Cerebellar cortex (tissue), 1 donor: ENCODE measurements around the gene HSPB9.
"Not testable (repeated sequence)": the region's sequence is repeated elsewhere in the genome, so short reads cannot be mapped to it uniquely, and the experiment has no call there.

Experiments used
- DNase-seq: peaks from one replicate; pipeline ENCODE4 v3.0.0-alpha.2; 2015; ENCODE audit warnings: low spot score

Gene HSPB9

DNA sequence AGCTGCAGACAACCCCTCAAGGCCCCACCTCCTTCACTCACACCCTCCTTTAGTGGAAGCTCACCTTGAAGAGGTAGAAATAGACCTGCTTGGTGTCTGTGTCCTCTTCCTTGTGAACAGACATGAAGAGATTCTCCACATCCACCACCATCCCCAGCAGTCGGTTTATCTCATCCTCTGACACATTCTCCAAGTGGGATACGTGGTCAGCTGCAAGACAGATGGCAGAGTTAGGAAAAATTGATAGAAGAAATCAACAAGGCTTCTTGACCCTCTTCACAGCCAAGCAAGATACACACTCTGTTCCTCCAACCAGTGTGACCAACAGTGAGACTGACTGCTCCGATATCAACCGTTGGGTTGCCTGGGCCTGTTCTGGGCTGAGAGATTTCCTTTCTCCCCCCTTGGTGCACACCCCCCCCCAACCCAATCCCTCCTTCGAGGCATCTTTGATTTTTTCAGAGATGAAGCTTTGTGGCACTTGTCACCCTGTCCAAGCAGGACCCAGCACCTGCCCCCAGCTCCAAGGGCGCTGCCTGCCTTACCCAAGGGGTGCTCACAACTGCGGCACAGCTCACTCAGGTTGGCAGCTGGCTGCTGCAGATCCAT, 2.3 kb upstream of the HSPB9 start:
- no peak for DNase-seq

DNA sequence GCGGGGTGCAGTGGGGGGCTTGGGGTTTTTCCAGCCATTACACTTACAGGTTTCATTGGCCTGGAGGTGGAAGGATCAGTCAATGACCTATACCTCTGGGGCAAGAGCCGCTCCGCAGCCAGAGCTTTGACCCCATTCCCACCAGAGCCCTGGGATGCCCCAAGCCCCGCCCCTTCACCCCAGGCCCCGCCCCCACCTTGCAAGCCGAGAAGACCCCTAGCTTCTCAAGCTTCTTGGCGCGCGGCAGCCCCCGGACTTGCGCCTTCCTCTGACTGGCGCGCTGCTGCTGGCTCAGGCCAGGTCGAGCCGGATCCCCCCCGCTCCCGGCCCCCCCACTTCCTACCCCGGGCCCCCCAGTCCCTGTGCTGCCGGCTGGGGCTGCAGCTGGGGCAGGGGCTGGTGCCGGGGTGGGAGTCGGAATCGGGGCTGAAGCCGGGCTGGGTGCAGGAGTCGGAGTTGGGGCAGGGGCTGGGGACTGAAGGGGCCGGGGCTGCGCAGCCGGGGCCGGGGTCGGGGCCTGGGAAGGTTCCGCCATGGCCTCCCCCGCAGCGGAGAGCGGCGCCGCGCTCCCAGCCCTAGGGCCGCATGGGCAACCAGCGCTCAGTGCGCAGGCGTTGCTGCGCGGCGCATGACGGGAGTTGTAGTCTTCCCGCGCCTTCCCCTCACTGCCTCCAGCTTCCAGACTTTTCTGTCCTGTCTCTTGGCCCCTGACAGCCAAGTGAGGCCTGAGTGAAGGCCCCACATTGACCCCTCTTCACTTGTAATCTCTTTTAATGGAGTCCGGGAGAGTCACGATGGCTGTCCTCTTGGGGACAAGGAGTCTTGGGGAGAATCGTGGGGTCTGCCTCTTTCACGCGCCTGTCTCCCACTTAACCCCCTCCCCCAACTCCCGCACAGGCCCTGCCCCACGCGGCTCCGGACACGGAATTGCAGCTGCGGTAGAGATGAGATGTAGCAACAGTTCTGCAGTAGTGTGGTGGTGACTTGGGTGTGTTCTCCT, 1.5 kb upstream of the HSPB9 start, which contains the start of gene KAT2A:
KAT2A (minus strand) TSS at position 598 of the 1,000 bp plus-strand sequence; CDS start at position 535, 63 bp downstream.
- peak; percentile 88 for DNase-seq

DNA sequence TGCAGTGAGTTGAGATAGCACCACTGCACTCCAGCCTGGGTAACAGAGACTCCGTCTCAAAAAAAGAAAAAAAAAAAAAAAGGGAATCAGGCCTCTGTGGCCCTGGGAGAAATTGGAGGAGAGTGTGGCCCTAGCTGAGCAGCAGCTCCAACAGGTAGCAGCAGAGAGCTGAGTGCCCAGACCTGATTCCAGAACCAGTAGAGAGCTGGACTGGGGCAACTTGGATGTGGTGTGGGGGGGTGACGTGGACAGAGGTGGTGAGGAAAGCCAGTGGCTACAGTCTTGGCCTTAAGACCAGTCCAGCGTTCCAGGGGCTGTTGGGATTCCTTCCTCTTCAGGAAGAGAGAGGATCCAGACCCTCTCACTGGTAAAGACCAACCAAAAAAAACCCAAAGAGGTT, 1.7 kb downstream of the HSPB9 start:
- no peak for DNase-seq

DNA sequence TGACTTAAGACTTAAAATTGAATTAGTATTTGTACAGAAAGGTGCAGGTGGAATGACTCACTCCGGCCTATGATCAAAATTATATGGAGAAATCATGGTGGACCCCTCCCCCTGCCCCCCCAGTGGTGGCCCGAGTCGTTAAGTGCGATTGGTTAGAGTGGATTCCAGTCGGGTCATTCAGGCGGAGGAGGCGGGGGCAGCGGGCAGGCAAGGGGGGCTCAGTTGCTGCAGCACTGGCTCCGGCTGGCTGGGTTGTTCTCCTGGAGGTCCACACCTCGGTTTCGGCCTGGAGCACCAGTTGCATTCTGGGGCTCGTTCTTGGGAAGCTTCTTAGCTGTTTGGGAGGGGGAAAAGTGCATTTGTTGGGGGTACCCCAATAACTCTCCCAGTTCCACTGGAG, 3.0 kb downstream of the HSPB9 start:
- no peak for DNase-seq

DNA sequence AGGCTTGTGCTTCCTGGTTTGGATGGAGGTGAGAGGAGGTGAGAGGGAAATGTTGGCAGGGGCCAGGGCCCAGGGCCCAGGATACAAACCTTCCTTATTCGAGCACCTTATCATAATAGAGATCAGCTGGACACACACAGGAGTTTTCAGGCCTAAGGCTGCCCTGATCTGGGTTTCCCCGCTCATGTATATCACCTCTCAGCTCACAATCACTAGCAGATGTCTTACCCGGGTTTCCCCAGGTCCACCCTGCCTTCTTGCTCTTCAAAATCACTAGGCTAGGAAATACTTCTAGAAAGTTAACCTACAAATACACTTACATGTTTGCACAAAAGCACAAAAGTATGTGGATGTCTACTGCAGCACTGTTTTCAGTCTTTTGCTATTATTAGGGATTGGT, 4.2 kb downstream of the HSPB9 start:
- DNase-seq = no peak

DNA sequence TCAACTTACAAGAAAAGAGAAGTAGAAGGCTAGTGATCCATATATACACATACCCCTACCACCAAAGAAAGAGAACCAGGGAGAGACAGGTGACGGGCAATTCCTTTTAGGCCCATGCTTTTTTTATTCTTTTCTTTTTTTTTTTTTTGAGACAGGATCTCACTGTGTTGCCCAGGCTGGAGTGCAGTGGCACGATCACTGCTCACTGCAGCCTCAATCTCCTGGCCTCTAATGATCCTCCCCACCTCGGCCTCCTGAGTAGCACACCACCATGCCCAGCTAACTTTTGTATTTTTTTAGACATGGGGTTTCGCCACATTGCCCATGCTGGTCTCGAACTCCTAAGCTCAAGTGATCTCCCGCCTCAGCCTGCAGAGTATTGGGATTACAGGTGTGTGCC, 4.8 kb downstream of the HSPB9 start:
- DNase-seq = no peak

DNA sequence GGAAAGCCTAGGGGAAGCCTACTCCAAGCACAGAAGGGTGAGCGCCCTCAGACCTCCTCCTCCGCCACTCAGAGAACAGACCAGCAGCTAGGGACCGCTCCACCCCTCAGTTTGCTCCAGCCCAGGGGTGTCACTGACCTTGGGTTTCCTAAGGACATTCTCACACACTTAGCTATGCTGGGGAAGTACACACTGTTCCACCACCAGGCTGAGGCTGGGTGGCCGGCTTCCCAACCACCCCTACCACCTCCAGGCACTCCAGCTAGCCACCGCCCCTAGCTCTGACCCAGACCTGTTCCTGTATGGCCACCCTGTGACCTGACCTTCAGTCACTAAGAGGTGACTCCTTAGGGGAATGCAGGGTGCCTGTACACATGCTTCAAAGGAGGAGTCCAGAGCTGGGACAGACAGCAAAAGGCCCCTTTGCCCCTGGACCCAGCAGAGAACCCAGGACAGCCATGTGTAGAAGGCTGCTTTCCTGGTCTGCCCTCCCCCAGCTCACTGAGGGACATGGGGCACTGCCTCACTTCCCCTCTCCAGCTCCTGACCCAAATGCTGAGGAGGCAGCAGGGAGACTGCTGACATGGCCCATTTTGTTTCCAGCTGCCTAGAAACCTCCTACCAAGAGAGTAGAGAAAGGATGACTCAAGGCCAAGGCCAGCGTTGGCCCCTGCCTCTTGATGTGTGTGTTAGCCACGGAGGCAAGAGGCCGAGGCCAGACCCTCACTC, 6.7 kb downstream of the HSPB9 start:
- DNase-seq = no peak

DNA sequence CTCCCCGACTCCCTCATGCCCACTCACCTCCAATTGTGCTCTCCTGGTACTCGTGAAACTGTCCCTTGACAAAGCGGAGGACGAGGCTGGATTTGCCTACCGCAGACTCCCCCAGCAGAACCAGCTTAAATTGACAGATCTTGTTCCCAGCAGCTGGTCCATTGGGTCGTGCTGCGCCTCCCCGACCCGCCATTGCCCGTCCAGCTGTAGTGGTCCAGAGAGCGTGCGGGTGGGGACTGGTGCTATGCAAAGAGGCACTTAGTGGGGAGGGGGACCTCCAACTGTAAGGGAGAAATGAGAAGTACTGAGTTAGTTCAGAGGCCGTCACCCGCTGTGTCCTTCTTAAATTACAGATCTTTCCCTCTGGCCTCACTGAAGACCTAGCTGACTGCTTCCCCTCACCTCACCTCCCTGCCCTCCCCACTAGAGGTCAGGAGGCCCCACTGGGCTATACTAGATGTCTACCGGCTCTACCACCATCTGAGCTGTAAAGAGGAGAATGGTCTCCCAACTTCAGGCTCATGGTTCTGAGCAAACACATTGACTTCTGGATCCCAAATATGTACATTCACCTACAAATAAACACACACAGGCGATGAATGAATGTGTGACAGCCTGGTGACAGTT, 7.8 kb downstream of the HSPB9 start:
- DNase-seq = no peak

DNA sequence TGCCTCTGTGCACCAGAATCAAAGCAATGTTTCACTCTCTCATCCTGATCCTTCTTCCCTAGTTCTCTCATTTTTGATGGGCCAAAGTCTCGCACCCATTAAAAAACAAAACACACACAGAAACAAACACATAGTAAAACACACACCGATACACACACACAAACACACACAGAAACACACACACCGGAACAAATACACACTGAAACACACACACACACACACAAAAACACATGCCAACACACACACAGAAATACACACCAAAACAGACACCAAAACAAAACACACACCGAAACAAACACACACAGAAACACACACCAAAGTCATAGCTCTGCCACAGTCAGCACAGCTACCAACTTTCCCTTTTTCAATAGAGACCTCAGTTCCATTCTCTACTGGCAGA, 8.6 kb downstream of the HSPB9 start:
- no peak for DNase-seq

DNA sequence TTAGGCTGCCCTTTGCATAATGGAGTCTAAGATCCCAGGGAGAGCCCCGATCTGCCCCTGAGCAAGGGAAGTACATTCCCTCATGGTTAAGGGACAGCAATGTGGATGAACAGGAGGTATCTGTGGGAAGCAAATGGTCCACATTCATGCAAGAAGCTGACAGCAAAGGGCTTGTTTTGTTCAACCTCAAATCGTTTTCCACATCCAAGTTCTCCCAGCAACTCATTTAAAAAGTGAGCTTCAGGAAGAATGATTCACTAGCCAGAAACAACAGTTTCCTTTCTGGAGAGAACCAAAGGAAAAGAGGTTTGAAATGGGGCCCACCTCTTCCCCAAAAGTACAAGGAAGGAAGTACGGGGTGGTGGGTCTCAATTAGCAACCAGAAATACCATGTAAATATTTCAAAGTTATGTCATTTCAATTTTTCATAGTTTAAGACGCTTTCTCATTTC, 9.4 kb downstream of the HSPB9 start:
- DNase-seq = no peak

DNA sequence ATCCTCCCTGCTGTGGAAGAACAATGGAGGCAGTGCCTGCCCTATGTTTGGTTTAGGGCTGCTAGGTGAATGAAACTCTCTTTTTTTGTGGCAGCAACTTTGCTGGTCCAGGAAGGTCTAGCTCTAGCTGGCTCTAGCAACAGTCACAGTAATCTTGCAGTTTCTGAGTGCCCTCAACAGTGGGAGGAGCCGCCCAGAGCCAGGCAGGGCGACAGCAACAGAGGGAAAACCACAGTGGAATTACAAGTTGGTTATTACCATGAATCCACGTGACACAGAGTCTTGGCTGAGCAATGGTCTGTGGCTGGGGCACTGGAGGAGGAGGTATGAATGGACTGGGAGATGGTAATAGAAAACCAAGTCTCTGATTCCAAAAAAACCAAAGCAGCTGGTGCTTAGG, 10.3 kb downstream of the HSPB9 start:
- DNase-seq = no peak

DNA sequence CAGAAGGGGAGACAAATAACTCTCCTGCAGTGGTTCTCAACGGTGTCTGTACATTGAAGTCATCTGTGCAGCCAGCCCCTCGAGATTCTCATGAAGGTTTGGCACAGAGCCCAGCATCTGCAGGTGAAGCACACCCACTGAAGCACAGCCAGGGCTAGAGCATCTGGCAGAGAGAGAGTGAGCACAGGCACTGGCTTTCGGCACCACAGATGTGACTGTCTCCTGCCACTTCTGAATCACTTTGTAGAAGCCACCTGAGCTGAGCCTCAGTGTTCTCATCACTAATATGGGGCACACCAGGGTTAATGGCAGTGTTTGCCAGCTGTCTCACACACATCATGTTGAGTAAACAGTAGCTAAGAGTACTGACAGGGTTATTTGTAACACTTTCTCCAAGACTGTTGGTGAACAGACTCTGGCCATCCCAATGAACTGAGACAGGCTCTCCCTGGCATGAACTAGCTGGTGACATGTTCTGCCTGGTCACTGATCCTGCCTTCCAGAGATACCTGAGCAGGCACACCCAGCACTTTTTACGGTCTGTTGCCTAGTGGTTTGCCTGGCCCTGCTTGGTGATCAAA, 10.9 kb downstream of the HSPB9 start:
- no peak for DNase-seq

DNA sequence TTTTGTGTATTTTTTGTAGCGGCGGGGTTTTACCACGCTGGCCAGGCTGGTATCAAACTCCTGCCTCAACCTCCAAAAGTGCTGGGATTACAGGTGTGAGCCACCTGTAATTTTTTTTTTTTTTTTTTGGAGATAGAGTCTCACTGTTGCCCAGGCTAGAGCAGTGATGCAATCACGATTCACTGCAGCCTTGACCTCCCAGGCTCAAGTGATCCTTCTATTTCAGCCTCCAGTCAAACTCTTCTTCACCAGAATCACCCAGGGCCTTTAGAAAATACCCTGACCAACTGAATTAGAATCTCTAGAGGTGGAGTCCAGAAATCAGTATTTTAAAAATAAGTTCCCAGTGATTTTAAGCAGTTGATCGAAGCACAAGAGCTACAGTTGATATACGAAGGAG, 12.5 kb downstream of the HSPB9 start:
- no peak for DNase-seq

DNA sequence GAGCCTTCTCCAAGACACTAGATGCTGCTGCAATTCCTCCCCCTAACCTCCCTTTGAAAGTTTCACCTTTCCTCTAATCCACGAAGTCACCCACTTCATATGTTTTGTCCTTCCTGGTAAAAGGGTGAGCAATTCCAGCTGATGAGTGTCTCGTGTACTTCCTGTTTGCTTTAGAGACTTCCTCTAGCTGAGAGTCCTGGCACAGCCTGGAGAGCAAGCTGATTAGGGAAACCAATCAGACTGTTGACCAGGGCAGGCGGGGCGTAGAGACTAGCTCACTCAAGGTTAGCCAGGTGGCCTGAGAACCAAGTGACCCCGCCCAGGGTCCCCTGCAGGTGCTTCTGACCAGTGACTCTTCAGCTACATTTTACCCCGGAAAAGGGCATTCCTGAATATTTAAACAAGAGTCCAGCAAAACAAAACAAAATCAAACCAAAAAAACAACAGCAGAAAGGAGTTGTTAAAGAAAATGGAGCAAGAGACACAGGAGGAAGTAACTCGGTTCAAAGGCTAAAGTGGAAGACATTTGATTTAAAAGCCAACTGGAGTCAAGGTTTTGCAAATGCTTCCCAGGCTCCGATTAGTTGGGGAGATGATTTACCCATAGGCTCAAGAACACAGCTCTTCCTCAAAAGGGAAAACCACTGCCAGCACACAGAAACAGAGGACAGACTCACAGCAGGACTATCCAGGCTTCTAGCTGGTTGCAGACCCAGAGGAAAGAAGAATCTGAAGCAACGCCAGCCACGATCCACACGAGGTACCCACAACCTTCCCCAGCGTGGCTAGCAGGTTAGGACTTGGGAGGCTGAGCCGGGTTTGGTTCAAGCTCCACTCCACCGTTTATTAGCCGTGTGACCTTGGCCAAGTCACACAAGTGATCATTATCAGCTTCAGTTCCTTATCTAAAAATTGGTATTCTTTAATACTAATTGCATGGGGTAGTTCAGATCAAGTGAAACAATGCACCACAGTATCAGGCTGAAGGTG, 13.4 kb downstream of the HSPB9 start:
- no peak for DNase-seq

DNA sequence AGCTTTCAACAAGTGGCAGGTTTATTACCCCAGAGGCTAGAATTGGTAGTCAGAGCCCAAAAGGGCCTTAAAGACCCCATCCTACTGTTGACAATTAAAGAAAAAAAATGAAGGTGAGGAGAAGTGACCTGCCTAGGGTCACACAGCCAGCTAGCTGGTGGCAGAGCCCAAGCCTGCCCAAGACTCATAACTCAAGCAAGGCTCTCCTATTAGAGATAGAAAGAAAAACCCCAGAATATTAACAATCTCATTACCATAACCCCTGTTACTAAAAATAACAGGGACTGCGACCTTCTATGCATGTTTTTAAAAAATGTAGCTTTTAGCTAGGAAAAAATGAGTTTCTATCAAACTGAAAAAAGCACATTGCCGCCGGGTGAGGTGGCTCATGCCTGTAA, 14.0 kb downstream of the HSPB9 start:
- DNase-seq = no peak

DNA sequence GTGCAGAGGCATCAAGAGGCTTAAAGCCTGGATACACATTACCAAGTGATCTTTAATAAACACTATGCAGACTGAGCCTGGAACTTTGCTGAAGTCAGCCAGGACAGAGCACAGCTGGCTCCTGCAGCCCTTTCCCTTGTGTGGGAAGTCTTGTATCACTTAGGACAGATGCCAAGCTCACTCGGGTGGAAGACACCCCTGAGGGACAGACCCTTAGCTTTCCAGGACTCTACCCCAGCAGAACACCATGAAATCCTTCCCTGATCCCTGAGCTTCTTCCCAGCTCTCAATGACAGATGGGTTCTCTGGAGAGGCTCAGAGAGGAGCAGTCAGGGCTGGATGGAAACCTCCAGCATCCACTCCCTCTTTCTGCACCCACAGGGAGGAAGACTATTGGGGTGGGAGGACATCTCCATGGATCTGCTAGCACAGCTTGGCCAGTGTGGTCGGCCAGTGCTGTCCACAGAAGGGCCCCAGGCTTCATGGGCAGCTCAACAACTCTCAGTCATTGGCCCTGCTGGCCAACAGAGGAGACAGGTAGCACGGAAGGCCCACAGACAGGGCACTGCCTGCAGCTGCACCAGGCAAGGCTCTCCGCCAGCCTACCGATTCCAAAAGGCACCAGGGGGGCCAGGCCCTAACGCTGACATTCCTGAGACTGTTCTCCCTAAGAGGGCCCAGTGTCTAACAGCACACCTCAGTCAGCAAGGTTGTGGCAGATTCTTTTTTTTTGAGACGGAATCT, 16.3 kb downstream of the HSPB9 start:
- no peak for DNase-seq

DNA sequence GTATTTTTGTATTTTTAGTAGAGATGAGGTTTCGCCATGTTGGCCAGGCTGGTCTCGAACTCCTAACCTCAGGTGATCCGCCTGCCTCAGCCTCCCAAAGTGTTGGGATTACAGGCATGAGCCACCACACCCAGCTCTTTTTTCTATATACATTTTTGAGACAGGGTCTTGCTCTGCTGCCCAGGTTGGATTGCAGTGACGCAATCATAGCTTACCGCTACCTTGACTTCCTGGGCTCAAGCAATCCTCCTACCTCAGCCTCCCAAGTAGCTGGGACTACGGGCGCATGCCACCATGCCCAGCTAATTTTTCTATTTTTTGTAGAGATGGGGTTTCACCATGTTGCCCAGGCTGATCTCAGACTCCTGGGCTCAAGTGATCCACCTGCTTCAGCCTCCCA, 18.1 kb downstream of the HSPB9 start:
- not testable (repeated sequence) for DNase-seq

DNA sequence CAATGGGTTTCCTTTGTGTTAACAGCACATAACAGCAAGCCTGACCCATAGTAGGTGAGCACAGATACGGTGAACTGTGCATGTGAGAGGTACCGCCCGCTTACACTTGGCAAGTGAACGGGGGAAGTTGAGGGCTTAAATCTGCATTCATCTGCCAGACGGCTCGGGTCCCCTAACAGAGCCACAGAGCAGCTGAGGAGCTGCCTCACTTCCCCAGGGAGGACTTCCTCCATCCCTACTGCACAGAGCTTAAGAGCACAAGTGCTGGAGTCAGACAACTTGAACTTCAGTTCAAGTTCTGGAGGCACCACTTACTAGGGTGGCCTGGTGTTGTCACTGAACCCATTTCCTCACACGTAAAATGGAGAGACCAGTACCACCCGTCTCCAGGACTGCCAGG, 18.8 kb downstream of the HSPB9 start:
- no peak for DNase-seq

DNA sequence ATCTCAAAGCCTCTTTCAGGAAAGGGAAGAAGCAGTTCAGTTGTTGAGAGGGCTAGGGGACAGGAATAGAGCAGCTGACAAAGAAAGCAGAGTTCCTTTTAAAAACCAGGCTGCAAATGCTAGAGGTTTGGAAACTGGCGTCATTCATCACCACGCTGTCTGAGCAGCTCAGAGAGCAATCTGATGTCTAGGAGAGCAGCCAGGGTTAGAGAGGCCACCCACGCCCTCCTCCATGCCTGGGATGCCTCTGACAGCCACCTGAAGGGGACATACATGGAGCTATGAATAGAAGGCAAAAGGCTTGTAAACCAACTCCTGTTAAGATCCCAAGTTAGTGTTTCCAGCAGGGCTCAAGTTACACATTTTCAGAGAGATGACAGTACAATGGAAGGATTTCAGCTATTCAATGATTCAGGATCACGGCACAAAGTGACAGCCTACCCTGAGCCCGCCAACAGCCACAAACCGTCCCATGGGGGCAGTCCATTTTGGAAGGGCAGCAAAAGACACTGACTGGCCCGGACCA, 19.8 kb downstream of the HSPB9 start:
- DNase-seq = no peak

DNA sequence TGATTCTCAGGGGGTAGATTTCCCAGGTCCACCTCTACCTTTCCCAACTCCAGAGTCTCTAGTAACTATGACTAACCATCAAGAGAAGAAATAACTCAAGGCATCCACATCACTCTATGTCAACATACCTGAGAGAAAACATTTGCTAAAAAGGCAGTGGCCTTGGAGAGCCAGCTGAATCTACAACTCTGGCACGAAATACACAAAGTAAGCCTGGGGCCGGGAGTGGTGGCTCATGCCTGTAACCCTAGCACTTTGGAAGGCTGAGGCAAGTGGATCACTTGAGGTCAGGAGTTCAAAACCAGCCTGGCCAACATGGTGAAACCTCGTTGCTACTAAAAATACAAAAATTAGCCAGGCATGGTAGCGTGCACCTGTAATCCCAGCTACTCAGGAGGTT, 20.5 kb downstream of the HSPB9 start:
- not testable (repeated sequence) for DNase-seq
